Left ventricle myocardium inferior (tissue), 1 donor: ENCODE data around the gene IFITM2. TPM values are rescaled to one million over a fixed set of nuclear protein-coding genes. Genes with fewer than 3 reads are reported as not detected.
"Not testable (repeated sequence)": the region's sequence is repeated elsewhere in the genome, so short reads cannot be mapped to it uniquely, and the experiment has no call there.

ENCODE experiments used
- DNase-seq: peaks from one replicate; pipeline ENCODE4 v3.0.0-alpha.2; 2020
- H3K27ac ChIP-seq: fragments of 200-600 bp; replicated peaks from 2 replicates; pipeline ENCODE4 v1.8.0; 2021
- H3K27me3 ChIP-seq: fragments of 200-600 bp; 2 replicates; pipeline ENCODE4 v1.8.0; 2021; ENCODE audit warnings: low read depth
- H3K36me3 ChIP-seq: fragments of 200-600 bp; 2 replicates; pipeline ENCODE4 v1.8.0; 2021
- H3K4me1 ChIP-seq: fragments of 200-600 bp; 2 replicates; pipeline ENCODE4 v1.8.0; 2021
- H3K4me3 ChIP-seq: fragments of 200-600 bp; 2 replicates; pipeline ENCODE4 v1.8.0; 2021; ENCODE audit warnings: mild to moderate bottlenecking, moderate library complexity
- H3K9me3 ChIP-seq: fragments of 200-600 bp; replicated peaks from 2 replicates; pipeline ENCODE4 v1.8.0; 2021
- CTCF ChIP-seq: fragments of 200-600 bp; IDR thresholded peaks from 2 replicates; pipeline ENCODE4 v1.8.0; 2021; ENCODE audit warnings: antibody characterized with exemption, mild to moderate bottlenecking, borderline replicate concordance
- intact Hi-C: fragments of 100-400 bp; cut with micrococcal nuclease; formaldehyde crosslinking; loops from one replicate; pipeline ENCODE4 v1.11.0; 2022
- total RNA-seq: library from RNA; stranded (reverse); fragmentation: NEBNext Ultra II Directional; extraction: Animal tissue kit (Norgen Biotek cat#: 25700); gene quantifications from one replicate; pipeline ENCODE4 v1.2.1, GENCODE V29; 2021
- donor health status: DM: no; HTN: yes; CAD: no; lungs with severe emphysema.

IFITM2 gene
- total RNA-seq, 1 donor from 2014 or later, result 160 TPM

- Histone ChIP-seq H3K27me3 (peaks cover 7% of the 10 kb centered on the region), H3K4me3 (peak overlapping the region; percentile 46), H3K4me1 (peaks cover 46% of the 10 kb centered on the region), H3K27ac (peak overlapping the region; percentile 97), H3K36me3 (no peaks in the 10 kb centered on the region), H3K9me3 (no peaks in the 10 kb centered on the region)
- intact Hi-C loops, result no loop called here
- no peak for TF ChIP-seq CTCF
- DNase-seq, result no peak
Measured at GRCh38 chr11:327581-327923, 19.9 kb downstream of the IFITM2 start.

GRCh38 chr11:328012-328411 is 20.4 kb downstream of the IFITM2 start:
- Histone ChIP-seq H3K36me3 (no peaks in the 10 kb centered on the region), H3K27me3 (peaks cover 7% of the 10 kb centered on the region), H3K4me1 (peaks cover 43% of the 10 kb centered on the region), H3K9me3 (no peaks in the 10 kb centered on the region), H3K4me3 (no peak overlapping the region), H3K27ac (peak overlapping the region; percentile 97)
- DNase-seq, result no peak
- no peak for TF ChIP-seq CTCF
- intact Hi-C loops, result no loop called here

- H3K36me3 ChIP-seq, intact Hi-C loops, H3K9me3 ChIP-seq, H3K27me3 ChIP-seq, H3K4me3 ChIP-seq, DNase-seq: not testable (repeated sequence)
- Histone ChIP-seq H3K4me1 (peaks cover 43% of the 10 kb centered on the region), H3K27ac (peak overlapping the region; percentile 97)
Measured at GRCh38 chr11:328516-329100, 21.0 kb downstream of the IFITM2 start.

- Histone ChIP-seq H3K4me1 (peaks cover 33% of the 10 kb centered on the region), H3K4me3 (no peak overlapping the region), H3K27ac (no peak overlapping the region), H3K36me3 (no peaks in the 10 kb centered on the region), H3K9me3 (no peaks in the 10 kb centered on the region), H3K27me3 (peaks cover 7% of the 10 kb centered on the region)
- no peak for DNase-seq
- intact Hi-C loops, result no loop called here
- no peak for TF ChIP-seq CTCF
Measured at GRCh38 chr11:329886-330253, 22.3 kb downstream of the IFITM2 start.

GRCh38 chr11:330307-330693 is 22.7 kb downstream of the IFITM2 start:
- no peak overlapping the region for H3K27ac ChIP-seq
- H3K4me1 ChIP-seq, result peaks cover 35% of the 10 kb centered on the region
- intact Hi-C loops, result no loop called here
- H3K36me3 ChIP-seq, result no peaks in the 10 kb centered on the region
- no peak for TF ChIP-seq CTCF
- no peak overlapping the region for H3K4me3 ChIP-seq
- no peak for DNase-seq
- H3K9me3 ChIP-seq, result no peaks in the 10 kb centered on the region
- peaks cover 7% of the 10 kb centered on the region for H3K27me3 ChIP-seq

- intact Hi-C loops, result no loop called here
- no peak for TF ChIP-seq CTCF
- DNase-seq, result no peak
- Histone ChIP-seq H3K27me3 (peaks cover 7% of the 10 kb centered on the region), H3K27ac (no peak overlapping the region), H3K36me3 (no peaks in the 10 kb centered on the region), H3K4me3 (no peak overlapping the region), H3K4me1 (peaks cover 35% of the 10 kb centered on the region), H3K9me3 (no peaks in the 10 kb centered on the region)
Measured at GRCh38 chr11:330694-331357, 23.2 kb downstream of the IFITM2 start.
